ENCODE results near the gene RAB38.

- TF ChIP-seq, protein P1, sequence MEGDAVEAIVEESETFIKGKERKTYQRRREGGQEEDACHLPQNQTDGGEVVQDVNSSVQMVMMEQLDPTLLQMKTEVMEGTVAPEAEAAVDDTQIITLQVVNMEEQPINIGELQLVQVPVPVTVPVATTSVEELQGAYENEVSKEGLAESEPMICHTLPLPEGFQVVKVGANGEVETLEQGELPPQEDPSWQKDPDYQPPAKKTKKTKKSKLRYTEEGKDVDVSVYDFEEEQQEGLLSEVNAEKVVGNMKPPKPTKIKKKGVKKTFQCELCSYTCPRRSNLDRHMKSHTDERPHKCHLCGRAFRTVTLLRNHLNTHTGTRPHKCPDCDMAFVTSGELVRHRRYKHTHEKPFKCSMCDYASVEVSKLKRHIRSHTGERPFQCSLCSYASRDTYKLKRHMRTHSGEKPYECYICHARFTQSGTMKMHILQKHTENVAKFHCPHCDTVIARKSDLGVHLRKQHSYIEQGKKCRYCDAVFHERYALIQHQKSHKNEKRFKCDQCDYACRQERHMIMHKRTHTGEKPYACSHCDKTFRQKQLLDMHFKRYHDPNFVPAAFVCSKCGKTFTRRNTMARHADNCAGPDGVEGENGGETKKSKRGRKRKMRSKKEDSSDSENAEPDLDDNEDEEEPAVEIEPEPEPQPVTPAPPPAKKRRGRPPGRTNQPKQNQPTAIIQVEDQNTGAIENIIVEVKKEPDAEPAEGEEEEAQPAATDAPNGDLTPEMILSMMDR (IDR thresholded peaks at IDR 0.05), result no peak
- TF ChIP-seq POLR2A (IDR thresholded peaks at IDR 0.05), result no peak
- TF ChIP-seq POLR2AphosphoS5 (IDR thresholded peaks at IDR 0.05; ENCODE audit: insufficient read depth in 1 of 2, low read depth in 1 of 2), result peak in 1 of 2 donors; percentile 65
Measured at GRCh38 chr11:88102598-88102934, 72.7 kb downstream of the RAB38 start.

Data from vagina (tissue), 2 donors.